ENCODE measurements around the gene DENND2A.
"Not testable (repeated sequence)": the region's sequence is repeated elsewhere in the genome, so short reads cannot be mapped to it uniquely, and the experiment has no call there.

DENND2A gene

DNA sequence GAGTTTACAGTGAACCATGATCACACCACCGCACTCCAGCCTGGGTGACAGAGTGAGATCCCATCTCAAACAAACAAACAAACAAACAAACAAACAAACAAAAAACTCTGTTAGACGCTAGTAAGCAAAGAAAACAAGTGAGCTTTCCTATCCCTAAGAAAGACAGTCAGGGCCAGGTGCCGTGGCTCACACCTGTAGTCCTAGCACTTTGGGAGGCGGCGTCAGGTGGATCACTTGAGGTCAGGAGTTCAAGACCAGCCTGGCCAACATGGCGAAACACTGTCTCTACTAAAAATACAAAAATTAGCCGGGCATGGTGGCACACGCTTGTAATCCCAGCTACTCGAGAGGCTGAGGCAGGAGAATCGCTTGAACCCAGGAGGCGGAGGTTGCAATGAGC lies 36.3 kb upstream of the DENND2A start:
- DNase-seq (ENCODE audit: low spot score); H3K27me3 Mint-ChIP-seq (ENCODE audit: low read depth); H3K4me3 Mint-ChIP-seq; H3K9me3 Mint-ChIP-seq; H3K27ac Mint-ChIP-seq: not testable (repeated sequence)
- peaks cover 31% of the 10 kb centered on the region for H3K4me1 Mint-ChIP-seq (ENCODE audit: low read depth)
- peaks cover 38% of the 10 kb centered on the region for H3K36me3 Mint-ChIP-seq (ENCODE audit: low read depth)

DNA sequence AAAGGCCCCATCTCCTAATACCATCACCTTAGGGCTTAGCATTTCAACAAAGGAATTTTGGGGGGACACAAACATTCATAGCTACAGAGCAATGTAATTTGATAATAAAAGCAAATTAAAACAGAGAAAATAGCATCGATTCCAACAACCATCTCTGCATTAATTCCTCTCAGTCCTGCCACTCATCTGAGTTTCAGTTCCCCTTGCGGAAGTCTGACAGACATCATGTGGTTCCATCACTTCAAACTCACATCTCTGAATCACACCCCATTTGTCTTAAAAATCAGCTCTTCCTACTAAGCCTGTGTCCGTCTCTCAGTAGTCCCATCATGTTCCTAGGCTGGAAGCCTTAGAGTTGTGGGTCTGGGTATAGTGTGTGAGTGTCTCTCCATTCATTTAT lies 35.7 kb upstream of the DENND2A start:
- no peak overlapping the region for H3K4me3 Mint-ChIP-seq
- H3K36me3 Mint-ChIP-seq (ENCODE audit: low read depth), result peaks cover 38% of the 10 kb centered on the region
- H3K27ac Mint-ChIP-seq, result no peak overlapping the region
- no peak for DNase-seq (ENCODE audit: low spot score)
- H3K9me3 Mint-ChIP-seq, result no peaks in the 10 kb centered on the region
- peaks cover 31% of the 10 kb centered on the region for H3K4me1 Mint-ChIP-seq (ENCODE audit: low read depth)
- no peaks in the 10 kb centered on the region for H3K27me3 Mint-ChIP-seq (ENCODE audit: low read depth)

DNA sequence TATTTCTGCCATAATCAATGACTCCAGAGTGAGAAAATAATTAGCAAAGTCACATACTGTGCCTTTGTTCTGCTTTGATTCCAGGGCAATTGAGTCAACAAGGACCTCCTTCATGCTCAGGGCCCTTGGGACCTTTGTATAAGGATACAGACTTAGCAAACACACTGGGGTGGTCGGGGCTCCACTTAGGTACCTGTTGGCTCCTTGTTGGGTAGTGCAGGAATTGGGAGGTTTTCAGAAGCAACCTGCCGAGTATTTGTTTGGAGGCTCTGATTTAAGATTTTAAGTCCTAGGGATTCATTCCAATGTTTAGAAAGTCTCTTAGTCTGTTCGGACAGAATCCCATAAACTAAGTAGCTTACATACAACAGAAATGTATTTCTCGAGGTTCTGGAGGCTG lies 35.1 kb upstream of the DENND2A start:
- DNase-seq (ENCODE audit: low spot score), result no peak
- Mint-ChIP-seq H3K9me3 (no peaks in the 10 kb centered on the region), H3K27me3 (ENCODE audit: low read depth) (no peaks in the 10 kb centered on the region), H3K27ac (no peak overlapping the region), H3K36me3 (ENCODE audit: low read depth) (peaks cover 34% of the 10 kb centered on the region), H3K4me3 (no peak overlapping the region), H3K4me1 (ENCODE audit: low read depth) (peaks cover 31% of the 10 kb centered on the region)

DNA sequence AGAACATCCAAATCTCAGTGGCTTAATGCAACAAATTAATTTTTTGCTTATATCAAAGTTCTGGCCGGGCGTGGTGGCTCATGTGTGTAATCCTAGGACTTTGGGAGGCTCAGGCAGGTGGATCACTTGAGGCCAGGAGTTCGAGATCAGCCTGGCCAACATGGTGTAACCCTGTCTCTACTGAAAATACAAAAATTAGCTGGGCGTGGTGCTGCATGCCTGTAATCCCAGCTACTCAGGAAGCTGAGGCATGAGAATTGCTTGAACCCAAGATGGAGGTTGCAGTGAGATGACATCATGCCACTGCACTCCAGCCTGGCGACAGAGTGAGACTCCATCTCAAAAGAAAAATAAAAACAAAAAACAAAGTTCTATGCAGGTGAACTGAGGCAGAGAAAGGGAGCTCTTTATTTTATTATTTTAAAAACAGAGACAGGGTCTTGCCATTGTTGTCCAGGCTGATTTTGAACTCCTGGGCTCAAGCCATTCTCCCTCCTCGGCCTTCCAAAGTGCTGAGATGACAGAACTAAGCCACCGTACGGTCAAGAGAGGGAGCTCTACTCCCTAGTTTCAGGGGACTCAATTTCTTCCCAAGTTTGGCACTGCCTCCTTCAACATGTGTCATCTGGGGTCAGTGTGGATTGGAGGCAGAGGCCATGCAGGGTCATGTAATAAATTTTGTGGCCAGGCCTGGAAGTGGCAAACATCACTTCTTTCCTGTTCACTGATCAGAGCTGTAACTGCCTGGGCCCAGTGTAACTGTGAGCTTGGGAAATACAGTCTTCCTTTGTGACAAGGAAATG lies 34.5 kb upstream of the DENND2A start:
- peak overlapping the region; percentile 88 for H3K4me3 Mint-ChIP-seq
- DNase-seq (ENCODE audit: low spot score), result no peak
- H3K27ac Mint-ChIP-seq, result peak overlapping the region; percentile 70

DNA sequence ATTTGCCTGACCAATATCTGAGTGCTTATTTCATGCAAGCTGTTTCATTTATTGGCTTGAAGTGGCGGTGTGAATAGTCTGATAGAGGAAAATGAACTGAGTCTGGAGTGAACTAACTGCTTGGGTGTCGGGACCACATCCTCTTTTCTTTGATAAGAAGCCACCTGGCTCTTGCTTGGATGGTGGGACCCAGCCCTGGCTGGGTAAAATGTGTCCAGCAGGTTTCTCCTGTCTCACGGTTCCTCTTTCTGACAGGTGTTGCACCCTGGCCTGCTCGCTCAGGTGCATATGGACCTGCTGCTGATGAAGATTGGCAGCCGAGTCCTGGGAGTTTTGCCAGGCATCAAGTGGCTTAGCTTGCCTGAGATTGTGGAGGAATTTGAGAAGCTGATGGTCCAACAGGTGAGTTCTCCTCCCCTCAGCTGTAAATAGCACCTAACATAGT lies 33.8 kb upstream of the DENND2A start:
- H3K4me1 Mint-ChIP-seq (ENCODE audit: low read depth), result peaks cover 31% of the 10 kb centered on the region
- peak overlapping the region; percentile 70 for H3K27ac Mint-ChIP-seq
- peaks cover 27% of the 10 kb centered on the region for H3K36me3 Mint-ChIP-seq (ENCODE audit: low read depth)

More for the DNA sequence above, 34.5 kb upstream of the DENND2A start:
- Mint-ChIP-seq H3K4me1 (ENCODE audit: low read depth) (peaks cover 31% of the 10 kb centered on the region), H3K27me3 (ENCODE audit: low read depth) (peaks cover 3% of the 10 kb centered on the region), H3K36me3 (ENCODE audit: low read depth) (peaks cover 31% of the 10 kb centered on the region), H3K9me3 (no peaks in the 10 kb centered on the region)

DNA sequence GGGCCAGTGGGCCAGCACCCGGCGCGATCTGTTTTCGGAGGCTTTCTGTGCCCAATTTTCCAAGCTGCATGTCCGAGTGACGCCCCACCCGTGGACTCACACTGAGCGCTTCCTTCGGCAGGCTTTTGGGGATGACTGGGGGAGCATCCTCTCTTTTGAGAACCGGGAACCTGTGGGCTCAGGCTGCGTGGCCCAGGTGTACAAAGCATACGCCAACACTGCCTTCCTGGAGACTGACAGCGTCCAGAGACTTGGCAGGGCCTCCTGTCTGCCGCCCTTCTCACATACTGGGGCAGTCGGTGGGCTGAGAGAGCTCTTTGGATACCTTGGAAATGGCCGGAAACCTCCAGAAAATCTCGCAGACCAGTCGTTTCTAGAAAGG lies 33.2 kb upstream of the DENND2A start:
- H3K4me1 Mint-ChIP-seq (ENCODE audit: low read depth), result peaks cover 31% of the 10 kb centered on the region
- H3K27me3 Mint-ChIP-seq (ENCODE audit: low read depth), result peaks cover 5% of the 10 kb centered on the region
- H3K36me3 Mint-ChIP-seq (ENCODE audit: low read depth), result peaks cover 23% of the 10 kb centered on the region
- peak overlapping the region; percentile 88 for H3K4me3 Mint-ChIP-seq
- no peak for DNase-seq (ENCODE audit: low spot score)
- no peaks in the 10 kb centered on the region for H3K9me3 Mint-ChIP-seq
- H3K27ac Mint-ChIP-seq, result peak overlapping the region; percentile 91

More for the DNA sequence above, 33.8 kb upstream of the DENND2A start:
- peaks cover 4% of the 10 kb centered on the region for H3K27me3 Mint-ChIP-seq (ENCODE audit: low read depth)
- no peak for DNase-seq (ENCODE audit: low spot score)
- peak overlapping the region; percentile 88 for H3K4me3 Mint-ChIP-seq
- H3K9me3 Mint-ChIP-seq, result no peaks in the 10 kb centered on the region

DNA sequence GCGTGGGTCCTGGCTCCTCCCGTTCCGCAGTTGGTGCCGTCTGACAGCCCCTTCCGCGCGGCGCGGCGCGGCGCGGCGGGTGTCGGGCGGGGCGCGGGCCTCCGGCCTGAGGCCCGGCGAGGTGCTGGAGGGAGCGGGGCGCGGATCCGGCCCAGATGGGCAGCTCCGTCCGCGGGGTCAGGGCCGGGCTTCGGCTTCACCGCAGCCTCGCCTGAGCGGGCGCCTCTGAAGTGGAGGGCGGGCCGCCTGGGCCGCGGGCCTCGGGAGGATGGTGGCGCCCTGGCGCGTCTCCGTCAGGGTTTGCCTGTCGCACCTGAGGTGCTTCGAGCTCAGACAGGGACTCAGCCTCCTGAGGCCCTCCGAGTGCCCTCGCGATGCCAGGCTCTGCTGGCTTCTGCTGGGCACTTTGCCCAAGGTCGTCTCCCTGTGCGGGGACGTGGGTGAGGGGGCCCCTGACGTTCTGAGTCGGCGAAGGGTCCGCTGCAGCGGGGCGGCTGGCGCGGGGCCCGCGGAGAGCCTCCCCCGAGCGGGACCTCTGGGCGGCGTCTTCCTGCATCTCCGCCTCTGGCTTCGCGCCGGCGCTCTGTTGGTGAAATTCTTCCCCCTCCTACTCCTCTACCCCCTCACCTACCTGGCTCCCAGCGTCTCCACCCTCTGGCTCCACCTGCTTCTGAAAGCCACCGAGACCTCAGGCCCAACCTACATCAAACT lies 32.6 kb upstream of the DENND2A start:
- Mint-ChIP-seq H3K4me3 (peak overlapping the region; percentile 88), H3K36me3 (ENCODE audit: low read depth) (peaks cover 18% of the 10 kb centered on the region), H3K4me1 (ENCODE audit: low read depth) (peaks cover 31% of the 10 kb centered on the region), H3K27ac (peak overlapping the region; percentile 91), H3K9me3 (no peaks in the 10 kb centered on the region), H3K27me3 (ENCODE audit: low read depth) (peaks cover 5% of the 10 kb centered on the region)
- no peak for DNase-seq (ENCODE audit: low spot score)

DNA sequence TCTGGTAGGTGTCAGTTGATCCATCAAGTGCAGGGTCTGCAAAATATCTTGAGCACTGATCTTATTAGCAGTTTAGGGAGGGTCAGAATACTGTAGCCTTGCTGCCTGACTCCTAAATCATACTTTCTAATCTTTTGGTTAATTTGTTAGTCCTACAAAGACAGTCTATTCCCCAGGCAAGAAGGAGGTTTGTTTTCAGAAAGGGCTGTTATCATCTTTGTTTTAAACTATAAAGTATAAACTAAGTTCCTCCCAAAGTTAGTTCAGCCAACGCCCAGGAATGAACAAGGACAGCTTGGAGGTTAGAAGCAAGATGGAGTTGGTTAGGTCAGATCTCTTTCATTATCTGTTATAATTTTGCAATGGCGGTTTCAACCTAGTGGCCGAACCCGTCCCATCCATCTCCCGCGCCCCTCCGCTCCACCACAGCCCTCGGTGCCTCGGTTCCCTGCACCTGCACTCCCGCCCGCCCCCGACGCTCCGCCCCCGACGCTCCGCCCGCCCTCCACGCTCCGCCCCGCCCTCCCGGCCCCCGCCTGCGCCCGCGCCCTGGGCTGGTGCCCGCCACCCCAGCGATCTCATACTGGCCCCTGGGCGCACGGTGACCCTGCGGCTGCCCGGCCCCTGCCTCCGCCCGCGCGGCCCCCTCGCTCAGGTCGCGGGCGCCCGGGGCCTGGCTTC lies 31.9 kb upstream of the DENND2A start, which contains the start of gene ADCK2:
ADCK2 (plus strand) TSS at position 564 of the 681 bp plus-strand sequence. CDS start 386 bp downstream, outside the sequence.
- Mint-ChIP-seq H3K9me3 (no peaks in the 10 kb centered on the region), H3K4me1 (ENCODE audit: low read depth) (peaks cover 29% of the 10 kb centered on the region), H3K36me3 (ENCODE audit: low read depth) (peaks cover 12% of the 10 kb centered on the region), H3K27ac (peak within 1 kb of the TSS; percentile 91), H3K4me3 (peak within 1 kb of the TSS; percentile 88), H3K27me3 (ENCODE audit: low read depth) (peaks cover 5% of the 10 kb centered on the region)
- peak; percentile 55 for DNase-seq (ENCODE audit: low spot score)

DNA sequence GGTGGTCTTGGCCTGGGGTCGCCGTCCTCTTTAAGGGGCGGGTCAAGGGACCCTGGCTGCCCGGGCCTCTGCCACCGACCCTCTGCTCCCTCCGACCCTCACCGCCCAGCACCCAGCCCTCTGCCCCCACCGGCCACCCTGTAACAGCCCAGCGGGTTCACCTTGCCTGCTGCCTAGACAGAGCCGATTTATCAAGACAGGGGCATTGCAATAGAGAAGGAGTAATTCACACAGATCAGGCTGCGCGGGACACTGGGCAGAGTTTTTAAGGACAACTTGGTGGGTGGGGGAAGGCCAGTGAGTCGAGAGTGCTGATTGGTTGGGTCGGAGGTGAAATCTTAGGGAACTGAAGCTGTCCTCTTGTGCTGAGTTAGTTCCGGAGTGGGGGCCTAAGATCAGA lies 31.4 kb upstream of the DENND2A start:
- Mint-ChIP-seq H3K4me1 (ENCODE audit: low read depth) (peaks cover 29% of the 10 kb centered on the region), H3K27ac (peak overlapping the region; percentile 69), H3K9me3 (no peaks in the 10 kb centered on the region), H3K27me3 (ENCODE audit: low read depth) (peaks cover 5% of the 10 kb centered on the region), H3K36me3 (ENCODE audit: low read depth) (peaks cover 9% of the 10 kb centered on the region), H3K4me3 (peak overlapping the region; percentile 77)
- no peak for DNase-seq (ENCODE audit: low spot score)

DNA sequence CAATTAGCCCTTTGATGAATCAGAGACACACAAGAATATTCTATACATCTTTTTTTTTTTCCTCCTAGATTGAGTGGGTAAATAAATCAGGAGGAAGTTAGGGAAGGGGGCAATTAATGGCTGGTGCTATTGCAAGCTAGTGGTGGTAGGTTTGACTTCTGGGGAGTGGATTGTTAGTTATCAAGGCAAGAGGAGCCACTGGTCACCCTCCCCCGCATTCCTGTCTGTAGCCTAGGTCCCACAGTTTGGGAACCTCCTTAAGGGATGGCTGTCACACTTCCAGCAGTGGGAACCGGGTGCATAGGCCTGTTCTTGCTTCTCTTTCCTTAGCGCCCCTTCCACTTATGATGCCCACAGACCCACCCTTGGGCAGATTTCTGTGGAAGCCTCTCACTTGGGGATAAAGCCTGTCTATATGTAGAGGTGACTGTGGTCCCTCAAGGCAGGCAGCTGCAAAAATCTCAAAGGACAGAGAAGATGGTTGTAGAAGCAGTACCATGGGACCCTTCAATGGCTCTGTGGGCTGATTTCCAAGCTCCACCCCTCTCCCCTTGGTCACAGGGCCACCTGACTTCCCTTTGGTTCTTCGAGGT lies 29.8 kb upstream of the DENND2A start:
- Mint-ChIP-seq H3K27ac (no peak overlapping the region), H3K36me3 (ENCODE audit: low read depth) (peaks cover 3% of the 10 kb centered on the region), H3K27me3 (ENCODE audit: low read depth) (peaks cover 10% of the 10 kb centered on the region), H3K9me3 (no peaks in the 10 kb centered on the region), H3K4me1 (ENCODE audit: low read depth) (peaks cover 24% of the 10 kb centered on the region), H3K4me3 (no peak overlapping the region)
- DNase-seq (ENCODE audit: low spot score), result no peak

DNA sequence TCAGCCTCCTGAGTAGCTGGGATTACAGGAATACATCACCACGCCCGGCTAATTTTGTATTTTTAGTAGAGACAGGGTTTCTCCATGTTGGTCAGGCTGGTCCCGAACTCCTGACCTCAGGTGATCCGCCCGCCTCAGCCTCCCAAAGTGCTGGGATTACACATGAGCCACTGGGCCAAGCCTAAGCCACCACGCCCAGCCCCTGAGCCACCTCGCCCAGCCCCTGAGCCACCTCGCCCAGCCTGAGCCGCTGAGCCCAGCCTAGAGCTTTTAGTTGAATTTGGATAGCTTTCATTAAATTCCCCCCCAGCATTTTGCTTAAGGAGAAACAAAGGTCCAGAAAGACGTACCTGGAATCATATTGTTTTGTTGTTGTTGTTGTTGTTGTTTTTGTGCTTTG lies 29.2 kb upstream of the DENND2A start:
- DNase-seq (ENCODE audit: low spot score); H3K36me3 Mint-ChIP-seq (ENCODE audit: low read depth); H3K9me3 Mint-ChIP-seq; H3K4me3 Mint-ChIP-seq; H3K27ac Mint-ChIP-seq: not testable (repeated sequence)
- peaks cover 15% of the 10 kb centered on the region for H3K27me3 Mint-ChIP-seq (ENCODE audit: low read depth)
- H3K4me1 Mint-ChIP-seq (ENCODE audit: low read depth), result peaks cover 20% of the 10 kb centered on the region

DNA sequence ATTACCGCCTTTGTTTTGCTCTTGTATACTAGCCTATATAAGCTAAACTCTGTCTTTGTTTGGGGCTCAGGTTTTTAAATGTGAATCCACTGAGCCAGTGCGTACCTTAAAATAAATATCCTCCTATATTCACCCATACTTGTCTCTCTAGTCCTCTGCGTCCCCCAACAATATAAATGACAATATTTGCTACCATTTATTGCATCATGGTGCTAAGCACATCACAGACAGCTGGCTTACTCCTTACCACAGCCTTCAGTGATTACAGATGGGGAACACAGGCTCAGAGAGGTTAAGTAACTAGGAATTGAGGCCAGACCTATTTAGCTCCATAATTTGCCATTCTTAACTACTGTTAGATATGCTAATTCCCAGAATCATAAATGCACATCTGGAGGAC lies 28.7 kb upstream of the DENND2A start:
- Mint-ChIP-seq H3K4me1 (ENCODE audit: low read depth) (peaks cover 15% of the 10 kb centered on the region), H3K27ac (no peak overlapping the region), H3K36me3 (ENCODE audit: low read depth) (no peaks in the 10 kb centered on the region), H3K9me3 (no peaks in the 10 kb centered on the region), H3K4me3 (no peak overlapping the region), H3K27me3 (ENCODE audit: low read depth) (peaks cover 17% of the 10 kb centered on the region)
- no peak for DNase-seq (ENCODE audit: low spot score)

DNA sequence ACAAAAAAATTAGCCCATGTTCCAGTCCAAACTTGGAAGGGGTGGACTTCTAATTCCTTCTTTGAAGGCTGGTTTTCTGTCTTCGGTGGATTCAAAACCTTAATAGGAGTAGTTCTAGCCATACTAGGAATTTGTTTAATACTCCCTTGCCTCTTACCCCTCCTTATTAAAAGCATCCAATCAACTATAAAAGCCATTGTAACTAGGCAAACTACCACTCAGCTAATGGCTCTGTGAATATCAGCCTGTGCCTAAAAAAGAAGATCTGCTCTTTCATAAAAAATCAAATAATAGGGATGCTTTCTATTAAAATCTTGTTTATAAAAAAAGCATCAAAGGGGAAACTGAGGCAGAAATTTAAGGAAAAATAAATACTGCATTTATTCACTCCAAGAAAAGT lies 28.0 kb upstream of the DENND2A start:
- Mint-ChIP-seq H3K27me3 (ENCODE audit: low read depth) (peaks cover 20% of the 10 kb centered on the region), H3K36me3 (ENCODE audit: low read depth) (no peaks in the 10 kb centered on the region), H3K9me3 (no peaks in the 10 kb centered on the region), H3K27ac (no peak overlapping the region), H3K4me1 (ENCODE audit: low read depth) (peaks cover 7% of the 10 kb centered on the region), H3K4me3 (no peak overlapping the region)
- no peak for DNase-seq (ENCODE audit: low spot score)
